Stimulated activated CD8-positive, alpha-beta memory T cell treated with anti-CD3 and anti-CD28 coated beads, Interleukin-12 subunit alpha, Interleukin-12 subunit beta, amount 100 ng/mL, for 24 hours (primary cell): ENCODE data around the gene TTC4.
"Not testable (repeated sequence)": the region's sequence is repeated elsewhere in the genome, so short reads cannot be mapped to it uniquely, and the experiment has no call there.

ENCODE experiments used
- DNase-seq: peaks from one replicate; pipeline ENCODE4 v3.0.0-alpha.2; 2020; ENCODE audit errors: extremely low read depth

Gene TTC4

DNA sequence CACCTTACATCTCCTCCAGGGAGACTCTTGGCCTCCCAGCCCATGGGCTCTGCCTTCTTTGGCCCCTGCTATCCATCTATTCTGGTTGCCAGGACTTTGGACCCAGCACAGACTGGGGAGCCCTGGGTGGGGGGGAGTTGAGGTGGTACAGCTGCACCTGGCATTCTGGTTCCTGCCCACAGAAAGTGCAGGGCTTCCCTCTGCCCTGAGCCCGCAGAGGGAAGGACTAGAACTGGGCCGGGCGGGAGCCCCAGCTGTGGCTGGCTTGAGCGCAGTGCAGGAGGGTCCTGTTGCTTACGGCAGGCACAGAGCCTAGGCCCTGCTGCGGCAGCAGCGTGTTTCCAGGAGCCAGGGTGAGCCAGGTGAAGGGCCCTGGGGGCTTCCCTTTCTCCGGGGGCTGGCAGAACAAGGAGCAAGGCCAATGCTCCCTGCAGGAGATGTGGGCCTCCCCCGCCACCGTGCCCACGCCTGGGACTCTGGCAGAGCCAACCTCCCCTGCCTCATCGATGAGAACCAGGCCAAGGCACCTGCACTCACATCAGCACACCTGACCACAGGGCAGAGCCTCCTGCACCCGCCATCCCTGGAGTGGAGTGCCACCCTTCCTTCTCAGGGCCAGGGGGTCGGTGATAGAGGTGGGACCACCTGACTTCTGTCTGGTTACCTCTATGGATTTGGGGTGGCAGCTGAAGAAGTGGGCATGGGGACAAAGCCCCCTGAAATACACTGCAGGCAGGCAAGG is 32.6 kb downstream of the TTC4 start:
- no peak for DNase-seq

- DNase-seq, result no peak
Observed at GRCh38 chr1:54750596-54750995, 34.9 kb downstream of the TTC4 start.

DNA sequence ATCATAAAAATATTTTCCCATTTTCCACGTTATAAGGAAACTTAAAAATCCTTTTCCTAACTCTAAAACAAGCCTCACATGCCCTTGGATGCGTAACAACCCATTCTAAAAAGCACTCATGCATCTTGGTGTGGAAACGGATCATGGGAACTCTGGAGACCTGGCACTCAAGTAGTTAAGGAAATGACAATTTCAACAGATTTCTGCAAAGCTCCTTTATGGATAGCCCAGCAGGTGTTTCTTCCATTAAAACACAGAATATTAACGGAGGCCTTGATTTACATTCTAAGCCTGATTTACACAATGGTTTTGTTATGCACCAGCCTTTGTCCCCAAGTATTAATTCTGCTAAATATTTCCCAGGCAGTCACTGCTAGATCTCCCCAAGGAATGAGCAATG is 35.8 kb downstream of the TTC4 start:
- DNase-seq, result no peak

- no peak for DNase-seq
Observed at GRCh38 chr1:54754045-54754444, 38.4 kb downstream of the TTC4 start.

GRCh38 chr1:54754486-54755285 is 39.0 kb downstream of the TTC4 start:
- no peak for DNase-seq

DNA sequence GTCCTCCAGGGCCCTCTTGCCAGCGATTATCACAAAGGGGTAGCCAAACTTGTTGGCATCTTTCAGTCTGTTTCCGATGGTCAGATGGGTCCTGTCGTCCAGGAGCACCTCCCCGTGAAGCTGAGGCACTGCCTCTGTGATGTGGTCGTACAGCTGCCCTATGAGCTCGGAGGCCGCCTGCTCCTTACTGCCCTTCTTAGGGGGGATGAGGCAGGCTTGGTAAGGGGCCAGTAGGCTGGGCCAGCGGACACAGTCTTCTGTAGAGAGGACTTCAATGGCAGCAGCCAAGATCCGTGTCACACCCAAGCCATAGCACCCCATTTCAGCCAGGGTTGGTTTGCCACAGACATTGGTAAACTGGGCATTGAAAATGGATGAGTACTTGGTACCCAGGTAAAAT is 42.2 kb downstream of the TTC4 start:
- DNase-seq, result no peak

- no peak for DNase-seq
Observed at GRCh38 chr1:54758678-54759348, 43.2 kb downstream of the TTC4 start.

DNA sequence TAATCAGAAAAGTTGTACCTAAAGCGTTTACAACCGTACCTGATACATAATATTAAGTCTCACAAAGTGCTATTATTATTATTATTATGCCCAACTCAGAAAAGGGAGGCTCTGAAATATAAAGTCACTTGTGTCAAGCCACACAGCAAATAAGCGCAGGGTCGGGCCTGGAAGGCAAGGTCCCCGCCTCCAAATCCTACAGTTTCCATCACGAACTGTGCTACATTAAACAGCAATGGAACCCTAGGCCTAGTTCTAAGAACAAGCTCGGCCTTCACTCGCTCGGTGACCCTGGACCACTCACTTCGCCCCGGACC is 48.1 kb downstream of the TTC4 start:
- no peak for DNase-seq

DNA sequence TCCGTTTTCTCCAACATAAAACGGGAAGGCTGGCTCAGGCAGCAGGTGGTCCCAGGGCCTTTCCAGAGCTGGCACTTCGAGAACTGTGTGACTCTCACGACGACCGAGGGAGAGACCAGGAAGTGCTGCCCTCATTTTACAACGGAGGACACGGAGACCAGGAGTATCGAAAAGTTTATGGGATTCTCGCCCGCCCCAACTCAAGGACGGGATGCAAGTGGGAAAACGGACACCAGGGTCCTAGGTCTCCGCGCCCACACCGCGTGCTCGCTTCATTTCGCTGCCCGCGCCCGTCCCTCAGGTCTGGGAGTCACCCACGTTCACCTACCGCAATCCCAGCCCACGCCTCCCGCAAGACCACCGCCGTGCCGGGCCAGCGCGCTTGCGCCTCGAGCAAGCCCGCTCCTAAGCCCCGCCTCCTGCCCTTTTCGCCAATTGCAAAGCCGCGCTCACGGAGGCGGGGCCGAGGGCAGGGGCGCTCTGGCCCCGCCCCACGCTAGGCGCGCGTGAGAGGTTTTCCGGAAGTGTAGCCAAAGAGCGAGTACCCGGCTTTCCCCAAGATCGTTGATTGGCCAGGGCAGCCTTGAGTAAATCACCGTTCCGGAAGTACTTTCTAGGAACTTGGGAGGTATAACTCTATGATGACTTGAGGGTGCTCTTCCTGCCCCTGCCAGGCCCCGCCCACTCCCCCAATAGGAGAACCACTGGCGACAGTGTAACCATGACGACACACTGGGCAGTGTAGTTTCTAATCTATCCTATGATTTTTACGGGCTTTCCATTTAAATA is 48.7 kb downstream of the TTC4 start, which contains the start of gene PARS2:
TSS of gene PARS2 (minus strand) at position 391 of the 789 bp plus-strand sequence. CDS start 5,362 bp downstream, outside the sequence.
- DNase-seq, result peak; percentile 97

DNA sequence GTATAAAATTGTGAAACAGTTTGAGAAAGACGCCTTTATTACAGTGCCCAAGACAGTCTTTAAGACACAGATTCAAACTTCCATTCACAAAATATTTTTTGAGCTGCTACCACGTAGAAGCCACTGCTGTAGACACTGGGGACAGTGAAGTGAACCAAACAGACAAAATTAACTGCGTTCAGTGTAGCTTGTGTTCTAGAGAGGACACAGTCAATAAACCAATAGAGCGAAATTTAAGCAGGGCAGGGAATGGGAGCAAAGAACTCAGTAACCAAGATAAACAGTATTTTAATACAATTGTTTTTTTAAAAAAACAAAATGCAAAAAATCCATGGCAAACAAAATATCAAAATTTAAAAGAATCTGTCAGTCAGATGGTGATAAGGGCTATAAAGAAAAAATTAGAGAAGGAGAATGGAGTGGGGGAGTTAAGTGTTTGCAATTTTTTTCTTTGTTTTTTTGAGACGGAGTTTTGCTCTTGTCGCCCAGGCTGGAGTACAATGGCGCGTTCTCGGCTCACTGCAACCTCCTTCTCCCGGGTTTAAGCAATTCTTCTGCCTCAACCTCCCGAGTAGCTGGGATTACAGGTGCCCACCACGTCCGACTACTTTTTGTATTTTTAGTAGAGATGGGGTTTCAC is 49.4 kb downstream of the TTC4 start:
- DNase-seq, result no peak

DNA sequence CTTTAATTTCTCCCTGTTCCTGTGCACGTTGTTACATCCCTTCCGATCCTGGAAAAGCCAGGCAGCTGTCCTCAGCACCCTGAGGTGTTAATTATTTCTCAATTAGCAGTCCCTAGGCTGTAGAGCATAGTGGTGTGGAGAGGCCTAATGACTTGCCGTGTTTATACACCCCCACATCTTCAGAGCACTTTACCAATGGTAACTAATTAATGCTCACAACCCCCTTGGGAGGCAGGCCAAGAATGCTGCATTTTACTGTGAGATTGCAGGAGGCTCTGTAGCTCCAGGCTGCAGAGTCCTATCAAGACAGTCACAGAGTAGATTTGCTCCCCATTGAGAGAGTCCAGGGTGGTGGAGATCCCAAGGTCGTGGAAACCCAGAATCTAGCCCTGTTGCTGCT is 51.1 kb downstream of the TTC4 start:
- DNase-seq, result no peak

DNA sequence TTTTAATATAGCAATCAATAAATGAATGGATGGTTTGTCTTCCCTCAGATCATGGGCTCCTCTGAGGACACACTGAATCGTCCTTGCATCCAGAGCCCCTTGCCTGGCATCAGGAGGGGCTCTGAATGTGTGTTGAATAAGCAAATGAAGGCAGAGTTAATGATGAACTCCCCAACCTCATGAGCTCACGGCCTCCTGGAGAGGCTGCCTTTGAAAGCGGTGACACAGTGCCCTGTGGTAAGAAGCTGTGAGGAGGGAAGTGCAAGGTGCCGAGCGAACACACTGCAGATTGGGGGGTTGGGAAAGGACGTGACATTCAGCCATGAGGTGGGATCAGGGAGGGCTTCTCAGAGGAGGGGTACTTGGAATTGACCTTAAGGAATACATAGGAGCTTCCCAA is 51.9 kb downstream of the TTC4 start:
- DNase-seq, result no peak

- DNase-seq, result no peak
Observed at GRCh38 chr1:54768093-54768492, 52.4 kb downstream of the TTC4 start.

GRCh38 chr1:54772951-54773350 is 57.3 kb downstream of the TTC4 start:
- no peak for DNase-seq

- DNase-seq, result no peak
Observed at GRCh38 chr1:54774820-54775498, 59.3 kb downstream of the TTC4 start.

GRCh38 chr1:54775828-54776721 is 60.4 kb downstream of the TTC4 start:
- not testable (repeated sequence) for DNase-seq

DNA sequence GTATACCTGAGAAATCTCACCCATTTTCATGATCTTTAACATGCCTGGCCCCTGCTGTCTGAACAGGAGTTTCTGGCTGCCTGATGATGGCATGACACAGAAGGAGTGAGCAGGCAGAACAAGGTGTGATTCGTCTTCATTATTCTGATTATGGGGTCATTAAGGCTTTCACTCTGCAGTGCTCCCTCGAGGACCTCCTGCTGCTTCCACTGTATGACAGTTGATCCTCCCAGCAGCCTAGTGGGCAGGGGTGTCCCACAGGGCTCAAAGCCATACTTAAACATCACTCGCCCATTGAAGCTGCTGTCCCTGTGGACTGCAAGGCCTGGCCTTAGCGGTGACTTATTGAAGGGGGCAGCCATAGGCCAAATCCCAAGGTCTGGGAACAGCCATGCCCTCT is 61.4 kb downstream of the TTC4 start:
- no peak for DNase-seq

GRCh38 chr1:54777431-54777830 is 61.8 kb downstream of the TTC4 start:
- DNase-seq, result no peak

- no peak for DNase-seq
Observed at GRCh38 chr1:54781023-54781723, 65.5 kb downstream of the TTC4 start.
